ENCODE results near the gene SYNC.
"Not testable (repeated sequence)": the region's sequence is repeated elsewhere in the genome, so short reads cannot be mapped to it uniquely, and the experiment has no call there.

SYNC gene

DNA sequence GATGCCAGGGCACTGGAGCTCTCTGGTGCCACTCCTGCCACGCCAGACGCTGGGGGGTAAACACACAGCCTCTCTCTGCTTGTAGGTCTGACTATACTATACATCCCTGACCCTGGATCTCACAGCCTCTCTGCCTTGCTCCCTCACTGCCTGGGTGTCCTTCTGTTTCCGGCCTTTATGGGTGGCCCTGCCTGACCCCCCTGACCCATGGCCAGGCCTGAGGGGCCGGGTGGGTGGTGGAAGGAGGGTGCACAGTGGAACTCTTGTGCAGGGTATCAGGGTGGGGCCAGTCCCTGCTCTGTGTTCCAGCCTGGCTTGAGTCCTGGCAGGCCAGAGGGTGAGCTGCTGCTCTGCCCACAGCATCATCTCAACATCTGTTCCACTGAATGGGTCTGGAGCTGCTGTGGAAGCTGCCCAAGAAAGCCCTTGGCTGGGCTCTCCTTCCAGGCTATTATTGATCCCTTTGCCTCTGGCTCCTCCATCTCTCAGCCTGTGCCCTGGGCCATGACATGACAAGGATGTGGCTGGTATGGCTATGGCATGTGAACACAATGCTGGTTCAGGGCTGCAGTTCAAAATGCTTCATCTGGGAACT is 17.2 kb upstream of the SYNC start:
- DNase-seq (ENCODE audit: low read depth): no peak
- H3K9me3 ChIP-seq (ENCODE audit: control insufficient read depth, low read length): no peaks in the 10 kb centered on the region
- H3K27me3 ChIP-seq (replicated peaks; ENCODE audit: control insufficient read depth, insufficient read depth, low read length): no peaks in the 10 kb centered on the region
- no peak overlapping the region for H3K9ac ChIP-seq (ENCODE audit: low read length)
- peaks cover 5% of the 10 kb centered on the region for H3K4me1 ChIP-seq (ENCODE audit: control insufficient read depth, insufficient read depth, low read length)
- H3K36me3 ChIP-seq (ENCODE audit: control insufficient read depth, insufficient read depth, low read length, severe bottlenecking): no peaks in the 10 kb centered on the region
- H3K4me3 ChIP-seq (ENCODE audit: low read length): no peak overlapping the region

DNA sequence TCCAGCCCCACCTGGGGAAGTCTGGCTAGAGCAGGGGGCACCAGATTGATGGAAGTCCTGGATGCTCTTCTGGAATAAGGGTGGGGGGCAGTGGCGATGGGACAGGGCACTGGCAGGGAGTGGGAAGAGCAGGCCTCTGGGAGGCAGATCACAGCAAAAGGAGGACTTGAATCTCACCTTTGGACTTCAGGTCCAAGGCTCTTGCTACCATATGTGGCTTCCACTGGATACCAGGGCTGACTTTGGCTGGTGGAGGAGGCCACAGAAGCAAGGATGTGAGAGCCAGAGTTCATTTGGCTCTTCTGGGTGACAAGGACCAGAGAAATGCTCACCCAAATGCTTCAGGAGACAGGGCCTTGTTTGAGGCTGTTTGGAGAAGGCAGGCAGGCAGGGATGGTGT is 16.0 kb upstream of the SYNC start:
- H3K27me3 ChIP-seq (replicated peaks; ENCODE audit: control insufficient read depth, insufficient read depth, low read length): no peaks in the 10 kb centered on the region
- H3K9me3 ChIP-seq (ENCODE audit: control insufficient read depth, low read length): no peaks in the 10 kb centered on the region
- H3K4me3 ChIP-seq (ENCODE audit: low read length): no peak overlapping the region
- H3K9ac ChIP-seq (ENCODE audit: low read length): no peak overlapping the region
- H3K4me1 ChIP-seq (ENCODE audit: control insufficient read depth, insufficient read depth, low read length): no peaks in the 10 kb centered on the region
- DNase-seq (ENCODE audit: low read depth): no peak
- no peaks in the 10 kb centered on the region for H3K36me3 ChIP-seq (ENCODE audit: control insufficient read depth, insufficient read depth, low read length, severe bottlenecking)

DNA sequence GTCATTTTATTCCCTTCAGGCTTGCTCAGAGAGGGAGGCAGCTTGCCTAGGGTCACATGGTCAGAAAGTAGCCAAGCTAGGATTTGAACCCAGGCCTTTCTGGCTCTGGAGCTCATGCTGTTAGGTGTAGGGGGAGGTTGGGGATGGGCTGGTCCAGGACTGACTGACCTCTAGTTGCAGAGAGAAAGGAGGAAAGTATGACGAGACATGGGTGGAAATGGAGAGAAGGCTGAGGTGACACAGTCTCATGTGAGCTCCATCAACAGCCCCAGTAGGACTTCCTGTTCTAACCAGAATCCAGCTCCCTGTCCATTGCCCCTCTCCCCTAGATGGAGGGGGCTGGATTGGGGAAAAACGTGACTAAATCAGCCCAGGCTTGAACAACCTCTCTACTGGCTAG is 15.5 kb upstream of the SYNC start:
- no peaks in the 10 kb centered on the region for H3K27me3 ChIP-seq (replicated peaks; ENCODE audit: control insufficient read depth, insufficient read depth, low read length)
- no peak for DNase-seq (ENCODE audit: low read depth)
- H3K9me3 ChIP-seq (ENCODE audit: control insufficient read depth, low read length): no peaks in the 10 kb centered on the region
- no peaks in the 10 kb centered on the region for H3K4me1 ChIP-seq (ENCODE audit: control insufficient read depth, insufficient read depth, low read length)
- no peak overlapping the region for H3K9ac ChIP-seq (ENCODE audit: low read length)
- H3K4me3 ChIP-seq (ENCODE audit: low read length): no peak overlapping the region
- H3K36me3 ChIP-seq (ENCODE audit: control insufficient read depth, insufficient read depth, low read length, severe bottlenecking): no peaks in the 10 kb centered on the region

DNA sequence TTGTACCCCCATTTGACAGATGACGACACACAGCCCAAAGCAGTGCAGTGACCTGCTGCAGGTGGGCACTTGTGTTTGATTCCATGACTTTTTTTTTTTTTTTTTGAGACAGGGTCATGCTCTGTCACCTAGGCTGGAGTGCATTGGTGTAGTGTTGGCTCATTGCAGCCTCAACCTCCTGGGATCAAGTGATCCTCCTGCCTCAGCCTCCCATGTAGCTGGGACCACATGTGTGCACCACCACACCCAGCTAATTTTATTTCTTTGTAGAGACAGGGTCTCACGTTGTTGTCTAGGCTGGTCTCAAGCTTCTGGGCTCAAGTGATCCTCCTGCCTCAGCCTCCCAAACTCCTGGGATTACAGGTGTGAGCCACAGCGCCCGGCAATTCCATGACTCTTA is 14.9 kb upstream of the SYNC start:
- H3K27me3 ChIP-seq (replicated peaks; ENCODE audit: control insufficient read depth, insufficient read depth, low read length): no peaks in the 10 kb centered on the region
- no peaks in the 10 kb centered on the region for H3K9me3 ChIP-seq (ENCODE audit: control insufficient read depth, low read length)

DNA sequence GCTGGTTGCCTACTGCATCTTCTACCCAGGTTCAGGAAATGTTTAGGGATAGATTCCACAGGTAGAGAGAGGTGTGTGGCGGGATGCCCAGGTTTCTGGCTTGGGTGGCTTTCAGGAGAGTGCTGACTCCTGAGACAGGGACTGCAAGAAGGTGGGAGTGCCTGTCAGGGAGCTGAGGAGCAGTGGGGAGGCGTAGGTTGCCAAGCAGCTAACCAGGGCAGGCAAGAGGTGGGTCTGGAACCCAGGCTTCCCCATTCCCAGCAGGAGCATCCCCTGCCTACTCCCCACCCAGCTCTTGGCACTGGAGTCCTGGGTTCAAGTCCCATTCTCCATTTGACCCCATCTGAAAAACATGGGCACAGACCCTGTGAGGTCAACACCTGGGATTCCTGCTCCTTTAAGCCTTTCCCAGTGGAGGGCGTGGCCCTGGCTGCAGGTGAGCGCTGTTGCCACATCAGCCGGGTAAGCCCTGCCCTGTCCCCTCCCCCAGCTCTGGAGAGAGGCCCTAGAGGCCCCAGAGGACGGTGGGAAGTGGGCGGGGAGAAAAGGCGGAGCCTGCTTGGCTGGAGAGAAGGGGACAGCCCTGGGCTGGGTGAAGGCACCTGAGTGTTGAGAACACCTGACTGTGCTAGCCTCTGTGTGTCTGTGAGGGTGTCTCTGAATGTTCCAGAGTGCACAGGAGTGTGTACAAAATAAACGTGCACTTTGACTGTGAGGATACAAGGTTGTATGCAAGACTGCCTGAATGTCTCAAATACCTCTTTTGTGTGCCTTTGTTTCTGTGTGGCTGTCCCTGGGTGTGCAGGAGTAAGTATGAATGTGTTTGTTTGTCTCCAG is 14.0 kb upstream of the SYNC start:
- Histone ChIP-seq H3K4me1 (ENCODE audit: control insufficient read depth, insufficient read depth, low read length) (no peaks in the 10 kb centered on the region), H3K9ac (ENCODE audit: low read length) (no peak overlapping the region), H3K27me3 (replicated peaks; ENCODE audit: control insufficient read depth, insufficient read depth, low read length) (no peaks in the 10 kb centered on the region), H3K9me3 (ENCODE audit: control insufficient read depth, low read length) (no peaks in the 10 kb centered on the region), H3K36me3 (ENCODE audit: control insufficient read depth, insufficient read depth, low read length, severe bottlenecking) (no peaks in the 10 kb centered on the region), H3K4me3 (ENCODE audit: low read length) (no peak overlapping the region)
- DNase-seq (ENCODE audit: low read depth): no peak

More for the DNA sequence above, 14.9 kb upstream of the SYNC start:
- Histone ChIP-seq H3K36me3 (ENCODE audit: control insufficient read depth, insufficient read depth, low read length, severe bottlenecking) (no peaks in the 10 kb centered on the region), H3K9ac (ENCODE audit: low read length) (no peak overlapping the region), H3K4me3 (ENCODE audit: low read length) (no peak overlapping the region), H3K4me1 (ENCODE audit: control insufficient read depth, insufficient read depth, low read length) (no peaks in the 10 kb centered on the region)
- DNase-seq (ENCODE audit: low read depth): no peak

DNA sequence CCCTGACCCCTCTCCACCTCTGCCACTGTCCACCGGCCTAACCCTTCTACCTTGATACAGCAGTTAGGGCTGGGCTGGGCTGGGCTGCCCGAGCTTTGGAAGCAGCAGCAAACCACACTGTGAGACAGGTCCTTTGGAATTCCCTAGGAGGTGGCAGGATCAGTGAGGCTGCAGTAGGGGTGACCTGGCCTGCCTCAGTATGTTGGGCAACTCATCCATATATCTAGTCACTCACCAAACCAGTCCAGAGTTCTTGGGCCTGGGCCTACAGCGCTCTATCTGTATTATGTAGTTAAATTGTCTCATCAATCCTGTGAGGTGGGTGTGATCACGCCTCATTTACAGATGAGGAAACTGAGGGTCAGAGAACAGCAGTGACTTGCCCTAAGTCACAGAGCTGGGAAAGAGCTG is 13.3 kb upstream of the SYNC start:
- H3K4me3 ChIP-seq (ENCODE audit: low read length): no peak overlapping the region
- H3K4me1 ChIP-seq (ENCODE audit: control insufficient read depth, insufficient read depth, low read length): no peaks in the 10 kb centered on the region
- no peaks in the 10 kb centered on the region for H3K36me3 ChIP-seq (ENCODE audit: control insufficient read depth, insufficient read depth, low read length, severe bottlenecking)
- H3K9ac ChIP-seq (ENCODE audit: low read length): no peak overlapping the region
- DNase-seq (ENCODE audit: low read depth): no peak
- no peaks in the 10 kb centered on the region for H3K27me3 ChIP-seq (replicated peaks; ENCODE audit: control insufficient read depth, insufficient read depth, low read length)
- H3K9me3 ChIP-seq (ENCODE audit: control insufficient read depth, low read length): no peaks in the 10 kb centered on the region

DNA sequence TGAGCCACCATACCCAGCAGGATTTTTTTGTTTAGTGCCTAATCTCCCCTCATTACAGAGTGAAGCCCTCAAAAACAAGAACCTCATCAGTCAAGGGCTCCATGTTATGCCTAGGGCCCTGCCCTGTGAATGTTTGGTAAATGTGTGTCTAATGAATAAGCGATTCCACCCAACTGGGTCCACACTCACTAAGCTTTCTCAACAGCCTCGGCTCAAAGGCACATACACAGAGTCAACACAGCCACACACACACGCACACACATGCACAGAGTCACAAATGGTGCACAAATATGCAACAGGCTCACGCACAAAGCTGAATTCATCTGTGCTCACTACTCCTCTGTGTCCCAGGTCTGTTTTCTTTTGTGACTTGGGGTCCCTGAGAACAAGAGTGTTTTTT is 11.7 kb upstream of the SYNC start:
- Histone ChIP-seq H3K9ac (ENCODE audit: low read length) (no peak overlapping the region), H3K9me3 (ENCODE audit: control insufficient read depth, low read length) (no peaks in the 10 kb centered on the region), H3K27me3 (replicated peaks; ENCODE audit: control insufficient read depth, insufficient read depth, low read length) (no peaks in the 10 kb centered on the region), H3K4me1 (ENCODE audit: control insufficient read depth, insufficient read depth, low read length) (no peaks in the 10 kb centered on the region), H3K4me3 (ENCODE audit: low read length) (no peak overlapping the region), H3K36me3 (ENCODE audit: control insufficient read depth, insufficient read depth, low read length, severe bottlenecking) (no peaks in the 10 kb centered on the region)
- no peak for DNase-seq (ENCODE audit: low read depth)

DNA sequence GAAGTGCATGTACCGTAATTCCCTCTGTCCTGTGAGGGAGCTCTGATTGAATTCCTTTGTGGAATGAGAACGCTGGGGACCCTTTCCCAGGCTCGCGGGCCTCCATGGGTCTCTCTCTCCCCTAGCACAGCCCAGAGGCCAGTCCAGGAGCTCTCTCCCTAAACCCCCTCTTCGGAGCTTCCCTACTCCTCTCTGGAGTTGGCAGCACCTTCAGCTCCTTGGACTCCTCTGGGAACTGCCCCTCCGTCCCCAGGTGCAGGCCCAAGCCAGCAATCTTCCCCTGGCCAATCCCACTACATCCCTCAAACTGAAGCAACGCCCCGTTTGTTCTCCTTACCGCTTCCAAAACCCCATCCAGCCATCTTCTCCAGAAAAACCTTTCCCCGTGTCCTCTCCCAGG is 10.5 kb upstream of the SYNC start:
- Histone ChIP-seq H3K27me3 (replicated peaks; ENCODE audit: control insufficient read depth, insufficient read depth, low read length) (no peaks in the 10 kb centered on the region), H3K36me3 (ENCODE audit: control insufficient read depth, insufficient read depth, low read length, severe bottlenecking) (no peaks in the 10 kb centered on the region), H3K4me1 (ENCODE audit: control insufficient read depth, insufficient read depth, low read length) (no peaks in the 10 kb centered on the region), H3K9me3 (ENCODE audit: control insufficient read depth, low read length) (no peaks in the 10 kb centered on the region), H3K4me3 (ENCODE audit: low read length) (no peak overlapping the region), H3K9ac (ENCODE audit: low read length) (no peak overlapping the region)
- no peak for DNase-seq (ENCODE audit: low read depth)

DNA sequence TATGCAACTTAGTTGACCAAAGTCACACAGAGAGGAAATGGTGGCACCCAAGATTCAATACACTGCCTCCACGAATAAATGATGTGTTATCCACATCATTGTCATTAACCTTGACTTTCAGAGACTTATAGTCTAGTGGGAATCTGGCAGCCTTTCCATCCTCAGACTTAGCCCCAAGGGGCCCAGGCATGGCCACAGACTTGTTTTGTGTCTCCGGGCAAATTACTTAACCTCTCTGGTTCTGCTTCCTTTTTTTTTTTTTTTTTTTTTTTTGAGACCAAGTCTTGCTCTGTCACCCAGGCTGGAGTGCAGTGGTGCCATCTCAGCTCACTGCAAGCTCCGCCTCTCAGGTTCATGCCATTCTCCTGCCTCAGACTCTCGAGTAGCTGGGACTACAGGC is 8.7 kb upstream of the SYNC start:
- H3K27me3 ChIP-seq (replicated peaks; ENCODE audit: control insufficient read depth, insufficient read depth, low read length); H3K9me3 ChIP-seq (ENCODE audit: control insufficient read depth, low read length); H3K4me1 ChIP-seq (ENCODE audit: control insufficient read depth, insufficient read depth, low read length); H3K4me3 ChIP-seq (ENCODE audit: low read length); H3K36me3 ChIP-seq (ENCODE audit: control insufficient read depth, insufficient read depth, low read length, severe bottlenecking); H3K9ac ChIP-seq (ENCODE audit: low read length); DNase-seq (ENCODE audit: low read depth): not testable (repeated sequence)

DNA sequence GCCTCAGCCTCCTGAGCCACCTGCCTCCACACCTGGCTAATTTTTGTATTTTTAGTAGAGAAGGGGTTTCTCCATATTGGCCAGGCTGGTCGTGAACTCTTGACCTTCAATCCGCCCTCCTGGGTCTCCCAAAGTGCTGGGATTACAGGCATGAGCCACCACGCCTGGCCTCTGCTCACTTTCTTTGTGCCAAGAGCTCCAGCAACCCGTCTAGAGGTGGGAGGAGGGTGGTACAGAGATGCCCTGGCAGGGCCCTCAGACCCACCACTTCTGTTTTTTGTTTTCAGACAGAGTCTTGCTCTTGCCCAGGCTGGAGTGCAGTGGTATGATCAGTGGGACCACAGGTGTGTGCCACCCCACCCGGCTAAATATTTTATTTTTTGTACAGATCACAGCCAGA is 6.9 kb upstream of the SYNC start:
- H3K36me3 ChIP-seq (ENCODE audit: control insufficient read depth, insufficient read depth, low read length, severe bottlenecking): no peaks in the 10 kb centered on the region
- no peaks in the 10 kb centered on the region for H3K9me3 ChIP-seq (ENCODE audit: control insufficient read depth, low read length)
- H3K9ac ChIP-seq (ENCODE audit: low read length): no peak overlapping the region
- H3K4me3 ChIP-seq (ENCODE audit: low read length): no peak overlapping the region
- no peaks in the 10 kb centered on the region for H3K27me3 ChIP-seq (replicated peaks; ENCODE audit: control insufficient read depth, insufficient read depth, low read length)
- peaks cover 16% of the 10 kb centered on the region for H3K4me1 ChIP-seq (ENCODE audit: control insufficient read depth, insufficient read depth, low read length)
- no peak for DNase-seq (ENCODE audit: low read depth)

DNA sequence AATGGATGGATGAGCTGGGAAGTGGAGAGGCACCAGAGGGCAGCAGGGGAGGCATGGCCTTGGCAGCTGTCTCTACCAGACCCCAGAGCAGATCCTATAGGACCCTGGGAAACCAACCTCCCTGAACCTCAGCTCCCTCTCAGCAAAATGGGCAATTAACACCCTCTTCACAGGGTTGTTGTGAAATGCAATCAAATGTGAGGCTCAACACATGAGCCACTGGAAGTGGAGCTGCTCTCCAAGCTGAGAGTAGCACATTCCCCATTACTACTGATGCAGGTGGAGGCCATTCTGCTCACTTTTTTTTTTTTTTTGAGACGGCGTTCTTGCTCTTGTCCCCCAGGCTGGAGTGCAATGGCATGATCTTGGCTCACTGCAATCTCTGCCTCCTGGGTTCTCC is 6.5 kb upstream of the SYNC start:
- Histone ChIP-seq H3K9me3 (ENCODE audit: control insufficient read depth, low read length) (no peaks in the 10 kb centered on the region), H3K36me3 (ENCODE audit: control insufficient read depth, insufficient read depth, low read length, severe bottlenecking) (no peaks in the 10 kb centered on the region), H3K4me3 (ENCODE audit: low read length) (no peak overlapping the region), H3K27me3 (replicated peaks; ENCODE audit: control insufficient read depth, insufficient read depth, low read length) (no peaks in the 10 kb centered on the region), H3K9ac (ENCODE audit: low read length) (no peak overlapping the region), H3K4me1 (ENCODE audit: control insufficient read depth, insufficient read depth, low read length) (peaks cover 20% of the 10 kb centered on the region)
- no peak for DNase-seq (ENCODE audit: low read depth)

DNA sequence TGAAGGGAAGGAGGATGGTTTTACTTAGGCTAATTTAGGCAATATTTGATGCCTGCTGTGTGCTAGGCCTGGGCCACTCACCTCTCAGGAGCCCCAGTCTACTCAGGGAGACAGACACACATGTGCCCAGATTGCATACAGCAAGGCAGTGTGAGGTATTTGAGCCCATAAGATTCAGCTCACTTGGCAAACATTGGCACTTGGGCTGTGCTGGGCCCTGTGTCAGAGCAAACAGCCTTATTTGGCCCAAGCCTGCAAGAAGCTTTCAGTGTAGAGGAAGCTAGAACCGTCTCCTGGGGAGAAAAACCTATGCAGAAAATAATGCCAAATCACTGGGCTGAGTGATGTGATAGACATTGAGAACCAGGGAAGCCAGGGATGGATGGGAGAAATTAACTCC is 3.9 kb upstream of the SYNC start:
- Histone ChIP-seq H3K4me1 (ENCODE audit: control insufficient read depth, insufficient read depth, low read length) (peaks cover 37% of the 10 kb centered on the region), H3K36me3 (ENCODE audit: control insufficient read depth, insufficient read depth, low read length, severe bottlenecking) (no peaks in the 10 kb centered on the region), H3K9me3 (ENCODE audit: control insufficient read depth, low read length) (no peaks in the 10 kb centered on the region), H3K27me3 (replicated peaks; ENCODE audit: control insufficient read depth, insufficient read depth, low read length) (no peaks in the 10 kb centered on the region), H3K4me3 (ENCODE audit: low read length) (no peak overlapping the region), H3K9ac (ENCODE audit: low read length) (no peak overlapping the region)
- no peak for DNase-seq (ENCODE audit: low read depth)
